Endothelial cell of umbilical vein (primary cell): ENCODE data around the gene PRRT1B. TPM values are rescaled to one million over a fixed set of nuclear protein-coding genes. Genes with fewer than 3 reads are reported as not detected.

ENCODE experiments used
- BruUV-seq: library from RNA; stranded (reverse); fragments of 400-500 nt; replicated peaks from 2 replicates; lab custom pipeline; 2021; lab: Mats Ljungman, UMichigan
- CTCF ChIA-PET: fragments of 300-600, 350-600 bp; sonication (Branson Sonifier 250); formaldehyde crosslinking; loops from one replicate; lab custom pipeline; 2021; ENCODE audit warnings: antibody characterized with exemption, inconsistent platforms; lab: Charles Lee
- POLR2A ChIA-PET: fragments of 300-600, 350-600 bp; sonication (Branson Sonifier 250); formaldehyde crosslinking; loops from one replicate; lab custom pipeline; 2021; ENCODE audit warnings: antibody characterized with exemption, inconsistent platforms; lab: Charles Lee
- DNase-seq: peaks from one replicate; pipeline ENCODE4 v3.0.0-alpha.2; 2011; ENCODE audit warnings: low read depth, low spot score
- FAIRE-seq: peaks from 2 replicates; lab custom pipeline; 2011; peaks lifted over from hg19 to GRCh38; lab: Jason Lieb, UNC
- H2AFZ ChIP-seq: 2 replicates; pipeline ENCODE4 v1.6.0; 2012; ENCODE audit warnings: low read depth, low read length, control low read depth, inconsistent platforms
- H3K27ac ChIP-seq: 2 replicates; pipeline ENCODE4 v1.5.1; 2011; ENCODE audit warnings: low read depth, mild to moderate bottlenecking, control low read depth, low read length, moderate library complexity; ENCODE audit not compliant: insufficient read depth
- H3K27me3 ChIP-seq, 2 experiments: 2 replicates each; pipeline versions ENCODE4 v1.6.0 to v1.6.1; 2011; ENCODE audit warnings: low read length in 2 of 2, mixed read lengths in 1 of 2; ENCODE audit not compliant: control insufficient read depth in 2 of 2, insufficient read depth in 2 of 2
- H3K36me3 ChIP-seq, 2 experiments: 2 replicates in 1 of 2; 3 replicates in 1 of 2; pipeline ENCODE4 v1.5.1; 2011; ENCODE audit warnings: low read length in 2 of 2, mild to moderate bottlenecking in 1 of 2, moderate library complexity in 1 of 2; ENCODE audit not compliant: control insufficient read depth in 2 of 2, insufficient read depth in 2 of 2; ENCODE audit errors: extremely low read depth in 1 of 2
- H3K4me1 ChIP-seq: 3 replicates; pipeline ENCODE4 v1.5.1; 2011; ENCODE audit warnings: mild to moderate bottlenecking, low read length; ENCODE audit not compliant: control insufficient read depth, insufficient read depth; ENCODE audit errors: extremely low read depth
- H3K4me2 ChIP-seq: 2 replicates; pipeline ENCODE4 v1.6.1; 2011; ENCODE audit warnings: low read length, control low read depth, mixed read lengths; ENCODE audit not compliant: insufficient read depth
- H3K4me3 ChIP-seq, 3 experiments: fragments of 200-600 bp in 1 of 3; sonication (generic), shearing (Covaris generic) in 1 of 3; replicated peaks in 1 of 3; 2 replicates each; pipeline ENCODE4 v1.5.1; 2011 to 2016; ENCODE audit warnings: control low read depth in 3 of 3, low read length in 3 of 3, mild to moderate bottlenecking in 2 of 3, inconsistent platforms in 1 of 3, low read depth in 1 of 3, moderate library complexity in 1 of 3; ENCODE audit not compliant: insufficient read depth in 1 of 3
- H3K79me2 ChIP-seq: 2 replicates; pipeline ENCODE4 v1.6.0; 2012; ENCODE audit warnings: low read length, inconsistent platforms; ENCODE audit not compliant: control insufficient read depth, insufficient read depth
- H3K9ac ChIP-seq: replicated peaks from 2 replicates; pipeline ENCODE3; 2011; ENCODE audit warnings: low read length, control low read depth; ENCODE audit not compliant: insufficient read depth; ENCODE audit errors: extremely low read depth
- H3K9me1 ChIP-seq: replicated peaks from 3 replicates; pipeline ENCODE4 v1.6.0; 2011; ENCODE audit warnings: mild to moderate bottlenecking, low read length; ENCODE audit not compliant: control insufficient read depth, insufficient read depth; ENCODE audit errors: extremely low read depth
- H3K9me3 ChIP-seq: replicated peaks from 2 replicates; pipeline ENCODE4 v1.5.1; 2012; ENCODE audit warnings: low read length, inconsistent platforms; ENCODE audit not compliant: control insufficient read depth, insufficient read depth
- H4K20me1 ChIP-seq: replicated peaks from 2 replicates; pipeline ENCODE3; 2011; ENCODE audit warnings: mild to moderate bottlenecking, low read length; ENCODE audit not compliant: control insufficient read depth, insufficient read depth; ENCODE audit errors: extremely low read depth
- CTCF ChIP-seq, 2 donors: IDR thresholded peaks; 1 replicate in 1 of 2; 2 replicates in 1 of 2; pipeline ENCODE4 v1.5.1; 2011; ENCODE audit warnings: low read length in 2 of 2, mild to moderate bottlenecking in 2 of 2, moderate library complexity in 2 of 2, control low read depth in 1 of 2, inconsistent platforms in 1 of 2, low read depth in 1 of 2; ENCODE audit not compliant: insufficient read depth in 1 of 2; ENCODE audit errors: extremely low read depth in 1 of 2
- EZH2 ChIP-seq: IDR thresholded peaks from 2 replicates; pipeline ENCODE4 v1.6.1; 2012; ENCODE audit warnings: borderline replicate concordance, low read depth, mild to moderate bottlenecking, moderate library complexity, low read length, inconsistent platforms; ENCODE audit not compliant: severe bottlenecking
- FOS ChIP-seq: IDR thresholded peaks from 2 replicates; pipeline ENCODE4 v1.6.1; 2011; ENCODE audit warnings: mild to moderate bottlenecking, low read length, moderate library complexity, borderline replicate concordance; ENCODE audit not compliant: insufficient read depth
- GATA2 ChIP-seq: IDR thresholded peaks from 2 replicates; pipeline ENCODE4 v1.7.0; 2011; ENCODE audit warnings: low read depth, mild to moderate bottlenecking, moderate library complexity, mixed read lengths, low read length; ENCODE audit not compliant: insufficient read length, insufficient read depth
- JUN ChIP-seq: IDR thresholded peaks from 2 replicates; pipeline ENCODE4 v1.6.1; 2011; ENCODE audit warnings: borderline replicate concordance, low read depth; ENCODE audit not compliant: insufficient read length, insufficient read depth
- MAX ChIP-seq: IDR thresholded peaks from 2 replicates; pipeline ENCODE4 v1.6.1; 2011; ENCODE audit not compliant: insufficient read depth, insufficient read length
- MYC ChIP-seq: IDR thresholded peaks from one replicate; pipeline ENCODE4 v1.6.1; 2011; ENCODE audit warnings: mild to moderate bottlenecking, low read depth, low read length
- POLR2A ChIP-seq: IDR thresholded peaks from 2 replicates; pipeline ENCODE4 v1.6.1; 2012; ENCODE audit warnings: low read depth, mild to moderate bottlenecking, control low read depth, low read length
- POLR2AphosphoS5 ChIP-seq: IDR thresholded peaks from 2 replicates; pipeline ENCODE4 v1.6.1; 2012; ENCODE audit warnings: low read depth, mild to moderate bottlenecking, control low read depth, low read length, moderate library complexity; ENCODE audit not compliant: insufficient read depth
- dilution Hi-C: fragments of 300-500 bp; cut with MboI; formaldehyde crosslinking; loops from one replicate; pipeline ENCODE4 v1.15.0; 2019; ENCODE audit warnings: low sequenced_read_pairs; ENCODE audit not compliant: extremely low pct_ligation_motif_present
- intact Hi-C: fragments of 100-400 bp; cut with micrococcal nuclease; formaldehyde crosslinking; loops from one replicate; pipeline ENCODE4 v1.10.0; 2022
- polyA plus RNA-seq, 4 experiments: library from polyadenylated mRNA; depleted of rRNA in 3 of 4; stranded (reverse) in 3 of 4; unstranded in 1 of 4; fragments of >200 nt; gene quantifications; 2 replicates each; pipeline versions ENCODE4 v1.2.1 to v1.2.3, GENCODE V29; 2011 to 2012; ENCODE audit warnings: missing spikeins in 1 of 4
- total RNA-seq: library from RNA; stranded (reverse); gene quantifications from 2 replicates; pipeline ENCODE4 v1.2.3, GENCODE V29; 2021

The PRRT1B gene
- total and polyA plus RNA-seq, 2 donors (not counting 3 experiments of a cell fraction or from before 2014, with no cell fraction given): not detected

GRCh38 chr9:131503626-131504465 lies 41.5 kb upstream of the PRRT1B start:
- Histone ChIP-seq H3K4me1 (peaks cover 10% of the 10 kb centered on the region), H3K4me2 (peak overlapping the region; percentile 78), H3K36me3 (peaks cover 7 to 18% of the 10 kb centered on the region in 2 experiments), H3K9me1 (no peaks in the 10 kb centered on the region), H3K9ac (peak overlapping the region; percentile 50), H4K20me1 (no peaks in the 10 kb centered on the region), H3K27me3 (no peaks in the 10 kb centered on the region), H3K79me2 (peaks cover 1% of the 10 kb centered on the region), H2AFZ (peak overlapping the region; percentile 68), H3K4me3 (peak overlapping the region; percentile 61 to 72 (median 62)), H3K27ac (no peak overlapping the region), H3K9me3 (no peaks in the 10 kb centered on the region)
- intact Hi-C loops: loop anchor here (1.0 to 2.0 kb wide), 4 partner anchors 27 to 243 kb away; partner anchors contain the start of gene UCK1
- DNase-seq (peak; percentile 34), FAIRE-seq (peak; percentile 44)
- TF ChIP-seq POLR2AphosphoS5 (no peak), MYC (no peak), FOS (no peak), JUN (no peak), POLR2A (no peak), CTCF (IDR thresholded peaks at IDR 0.05; ENCODE audit: extremely low read depth in 1 of 2, insufficient read depth in 1 of 2, low read depth in 1 of 2, low read length in 2 of 2) (no peak), EZH2 (no peak), MAX (no peak), GATA2 (no peak)
- ChIA-PET CTCF (interaction anchor here (1.1 to 1.7 kb wide), 3 partner anchors 10 to 235 kb away, joined by 3 to 5 read pairs (median 3); partner anchors contain the start of gene RAPGEF1), POLR2A (no interaction called here)
- dilution Hi-C loops: no loop called here
- no TSS peak for BruUV-seq
